HEK293T (cell line): ENCODE results near the gene EXOC3L2.

Experiments used
- CTCF ChIA-PET: fragments of 350-600 bp; formaldehyde crosslinking; extraction: SDS; loops from one replicate; lab custom pipeline; 2021; ENCODE audit warnings: antibody characterized with exemption, inconsistent platforms; lab: Yijun Ruan, JAX
- POLR2A ChIA-PET: fragments of 350-600 bp; formaldehyde crosslinking; extraction: SDS; loops from one replicate; lab custom pipeline; 2020; ENCODE audit warnings: antibody characterized with exemption, inconsistent platforms; lab: Yijun Ruan, JAX
- DNase-seq: peaks from one replicate; pipeline ENCODE4 v3.0.0; 2012; ENCODE audit warnings: mixed read lengths; ENCODE audit errors: extremely low spot score
- ARNT ChIP-seq: fragments of 450-650 bp; IDR thresholded peaks from 2 replicates; pipeline ENCODE4 v1.6.1; 2017; ENCODE audit warnings: mild to moderate bottlenecking
- BHLHE40 ChIP-seq: fragments of 450-650 bp; IDR thresholded peaks from 2 replicates; pipeline ENCODE4 v1.6.1; 2016; ENCODE audit warnings: mild to moderate bottlenecking, moderate library complexity, borderline replicate concordance
- CTBP1 ChIP-seq: fragments of 450-650 bp; IDR thresholded peaks from 2 replicates; pipeline ENCODE4 v1.6.1; 2016; ENCODE audit warnings: borderline replicate concordance
- ELF4 ChIP-seq: fragments of 450-650 bp; IDR thresholded peaks from 2 replicates; pipeline ENCODE4 v1.6.1; 2017; ENCODE audit warnings: antibody characterized with exemption
- FOXA1 ChIP-seq: fragments of 450-650 bp; IDR thresholded peaks from 2 replicates; pipeline ENCODE4 v1.6.1; 2016; ENCODE audit warnings: mild to moderate bottlenecking
- FOXK2 ChIP-seq: fragments of 450-650 bp; IDR thresholded peaks from 2 replicates; pipeline ENCODE4 v1.6.1; 2016; ENCODE audit warnings: mild to moderate bottlenecking
- FOXM1 ChIP-seq: fragments of 450-650 bp; IDR thresholded peaks from 2 replicates; pipeline ENCODE4 v1.6.1; 2017; ENCODE audit warnings: mild to moderate bottlenecking, borderline replicate concordance
- HDGF ChIP-seq: fragments of 450-650 bp; IDR thresholded peaks from 2 replicates; pipeline ENCODE4 v1.6.1; 2017; ENCODE audit warnings: antibody characterized with exemption, borderline replicate concordance
- L3MBTL2 ChIP-seq: fragments of 450-650 bp; conservative IDR thresholded peaks from 2 replicates; pipeline ENCODE4 v1.6.1; 2016; ENCODE audit warnings: mild to moderate bottlenecking
- LEF1 ChIP-seq: fragments of 450-650 bp; IDR thresholded peaks from 2 replicates; pipeline ENCODE4 v1.6.1; 2017; ENCODE audit warnings: mild to moderate bottlenecking, borderline replicate concordance
- NFRKB ChIP-seq: fragments of 450-650 bp; IDR thresholded peaks from 2 replicates; pipeline ENCODE4 v1.6.1; 2016; ENCODE audit warnings: mild to moderate bottlenecking, moderate library complexity
- PKNOX1 ChIP-seq: fragments of 450-650 bp; IDR thresholded peaks from 2 replicates; pipeline ENCODE4 v1.6.1; 2016
- SP1 ChIP-seq: fragments of 450-650 bp; IDR thresholded peaks from 2 replicates; pipeline ENCODE4 v1.6.1; 2017
- SUZ12 ChIP-seq: fragments of 450-650 bp; IDR thresholded peaks from 2 replicates; pipeline ENCODE4 v1.6.1; 2016; ENCODE audit warnings: mild to moderate bottlenecking
- TARDBP ChIP-seq: fragments of 450-650 bp; IDR thresholded peaks from 2 replicates; pipeline ENCODE4 v1.6.1; 2016
- ZNF384 ChIP-seq: fragments of 450-650 bp; IDR thresholded peaks from 2 replicates; pipeline ENCODE4 v1.6.1; 2016

The EXOC3L2 gene

GRCh38 chr19:45254044-45254531 is 8.9 kb upstream of the EXOC3L2 start:
- POLR2A ChIA-PET = no interaction called here
- TF ChIP-seq FOXA1 (no peak), BHLHE40 (no peak), PKNOX1 (no peak), ZNF384 (no peak), FOXK2 (no peak), L3MBTL2 (no peak), LEF1 (no peak)
- DNase-seq = no peak
- CTCF ChIA-PET = no interaction called here

GRCh38 chr19:45253396-45254027 is 8.3 kb upstream of the EXOC3L2 start:
- DNase-seq = no peak
- ChIA-PET POLR2A (no interaction called here), CTCF (no interaction called here)
- TF ChIP-seq SP1 = no peak
- TF ChIP-seq HDGF = 0 out of 2 replicates have a peak, but pooled peaks have one; percentile 47

GRCh38 chr19:45251452-45252354 is 6.5 kb upstream of the EXOC3L2 start:
- DNase-seq = no peak
- ChIA-PET CTCF (no interaction called here), POLR2A (interaction anchor here (0.8 kb wide), 1 partner anchor 87 kb away, joined by 3 read pairs; no protein-coding TSS in a partner anchor)
- TF ChIP-seq TARDBP = no peak
- TF ChIP-seq ZNF384 = no peak

GRCh38 chr19:45250832-45251451 is 5.7 kb upstream of the EXOC3L2 start, which contains the start of gene MARK4:
Gene MARK4, plus strand, starts transcription at chr19:45251271. Its CDS starts 318 bp downstream, at chr19:45251589.
- peak; percentile 86 for DNase-seq
- ChIA-PET POLR2A (no interaction called here), CTCF (no interaction called here)
- TF ChIP-seq PKNOX1 = no peak
- no peak for TF ChIP-seq SP1
- peak; percentile 25; the same call in 1 of the 2 replicates for TF ChIP-seq CTBP1

GRCh38 chr19:45250216-45250831 is 5.1 kb upstream of the EXOC3L2 start:
- no peak for TF ChIP-seq SP1
- no peak for DNase-seq
- CTCF ChIA-PET = no interaction called here
- POLR2A ChIA-PET = interaction anchor here (0.6 kb wide), 1 partner anchor 68 kb away, joined by 3 read pairs; no protein-coding TSS in a partner anchor

DNA sequence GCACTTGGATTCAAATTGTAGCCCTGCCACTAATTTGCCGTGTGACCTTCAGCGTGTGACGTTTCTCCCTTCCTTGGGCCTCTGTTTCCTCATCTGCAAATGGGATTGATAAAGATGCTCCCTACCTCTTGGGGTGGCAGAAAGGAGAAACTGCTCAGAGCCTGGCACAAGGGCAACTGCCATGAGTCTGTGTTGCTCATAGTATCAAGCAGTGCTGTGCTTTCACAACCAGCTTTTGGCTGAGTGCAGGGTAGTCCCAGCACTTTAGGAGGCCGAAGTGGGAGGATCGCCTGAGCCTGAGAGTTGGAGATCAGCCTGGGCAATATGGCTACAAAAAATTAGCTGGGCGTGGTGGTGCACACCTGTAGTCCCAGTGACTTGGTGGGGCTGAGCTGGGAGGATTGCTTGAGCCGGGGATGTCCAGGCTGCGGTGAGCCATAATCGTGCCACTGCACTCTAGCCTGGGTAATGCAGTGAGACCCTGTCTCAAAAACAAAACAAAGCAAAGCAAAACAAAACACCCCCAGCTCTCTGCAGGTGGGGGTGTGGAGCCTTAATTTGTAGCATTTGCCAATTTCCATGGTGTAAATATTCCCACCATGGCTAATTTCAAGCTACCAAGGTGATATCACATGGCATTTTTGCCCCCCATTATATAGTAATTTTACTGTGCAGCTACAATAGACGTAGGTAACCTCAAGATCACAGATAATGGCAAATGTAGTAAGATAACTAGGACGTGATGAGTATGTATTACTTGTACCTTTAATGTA is 4.2 kb upstream of the EXOC3L2 start:
- TF ChIP-seq PKNOX1 (no peak), L3MBTL2 (no peak), LEF1 (no peak), NFRKB (no peak), FOXA1 (no peak), SUZ12 (no peak)
- no peak for DNase-seq
- CTCF ChIA-PET = interaction anchor here (0.6 to 1.1 kb wide), 4 partner anchors 11 to 94 kb away, joined by 3 to 5 read pairs (median 4); no protein-coding TSS in a partner anchor
- POLR2A ChIA-PET = interaction anchor here (1.6 kb wide), 1 partner anchor 71 kb away, joined by 4 read pairs; the partner anchor contains the start of genes BLOC1S3 and TRAPPC6A

- no peak for TF ChIP-seq NFRKB
- no peak for TF ChIP-seq HDGF
- TF ChIP-seq FOXK2 = no peak
- TF ChIP-seq ARNT = no peak
- TF ChIP-seq BHLHE40 = no peak
- no peak for TF ChIP-seq ZNF384
- no peak for TF ChIP-seq SUZ12
- TF ChIP-seq PKNOX1 = no peak
- TF ChIP-seq L3MBTL2 = no peak
- no peak for TF ChIP-seq TARDBP
- no peak for TF ChIP-seq CTBP1
- TF ChIP-seq FOXM1 = no peak
- TF ChIP-seq ELF4 = no peak
- no peak for TF ChIP-seq FOXA1
- TF ChIP-seq LEF1 = no peak
- TF ChIP-seq SP1 = no peak
- no peak for DNase-seq
- ChIA-PET CTCF (no interaction called here), POLR2A (no interaction called here)
These were observed 1.9 kb upstream of the EXOC3L2 start for GRCh38 chr19:45247136-45247535.
